ENCODE data around the gene SLC1A6.

Gene SLC1A6

GRCh38 chr19:14944456-14944855, 35.2 kb downstream of the SLC1A6 start:
- DNase-seq, result no peak
- ChIA-PET POLR2A (no interaction called here), CTCF (interaction anchor here (1.0 to 1.2 kb wide), 2 partner anchors 9 to 54 kb away, joined by 3 to 4 read pairs; no protein-coding TSS in a partner anchor)
- Histone ChIP-seq H3K4me1 (ENCODE audit: control extremely low read depth in 1 of 4, control insufficient read depth in 4 of 4, insufficient read depth in 4 of 4, low read length in 3 of 4) (peaks cover 0 to 19% (median 3%) of the 10 kb centered on the region in 4 experiments), H3K27me3 (replicated peaks in 2 of 5; ENCODE audit: control insufficient read depth in 4 of 5, insufficient read depth in 5 of 5, low read length in 4 of 5) (no peaks in the 10 kb centered on the region), H3K4me3 (ENCODE audit: control insufficient read depth in 1 of 7, extremely low read depth in 1 of 7, insufficient read depth in 4 of 7, low read depth in 2 of 7, low read length in 6 of 7) (no peak overlapping the region), H3K27ac (ENCODE audit: insufficient read depth in 1 of 2, low read depth in 1 of 2, low read length in 2 of 2, poor library complexity in 1 of 2, severe bottlenecking in 2 of 2) (no peak overlapping the region), H3K36me3 (ENCODE audit: control insufficient read depth in 4 of 4, insufficient read depth in 4 of 4, low read length in 3 of 4) (no peaks in the 10 kb centered on the region), H3K9me3 (ENCODE audit: control extremely low read depth in 1 of 5, control insufficient read depth in 4 of 5, insufficient read depth in 2 of 5, low read depth in 1 of 5, low read length in 4 of 5) (no peaks in the 10 kb centered on the region)
- WGBS (ENCODE audit: insufficient coverage), result 100% methylated on average over 1 of the region's 1 CpG

GRCh38 chr19:14943601-14944000, 36.1 kb downstream of the SLC1A6 start:
- Histone ChIP-seq H3K4me3 (ENCODE audit: control insufficient read depth in 1 of 7, extremely low read depth in 1 of 7, insufficient read depth in 4 of 7, low read depth in 2 of 7, low read length in 6 of 7) (peak overlapping the region in 3 of 7 experiments; percentile 8 to 46 (median 28)), H3K27ac (ENCODE audit: insufficient read depth in 1 of 2, low read depth in 1 of 2, low read length in 2 of 2, poor library complexity in 1 of 2, severe bottlenecking in 2 of 2) (peak overlapping the region in 1 of 2 experiments; percentile 72), H3K9me3 (ENCODE audit: control extremely low read depth in 1 of 5, control insufficient read depth in 4 of 5, insufficient read depth in 2 of 5, low read depth in 1 of 5, low read length in 4 of 5) (no peaks in the 10 kb centered on the region), H3K36me3 (ENCODE audit: control insufficient read depth in 4 of 4, insufficient read depth in 4 of 4, low read length in 3 of 4) (no peaks in the 10 kb centered on the region), H3K4me1 (ENCODE audit: control extremely low read depth in 1 of 4, control insufficient read depth in 4 of 4, insufficient read depth in 4 of 4, low read length in 3 of 4) (peaks cover 0 to 19% (median 3%) of the 10 kb centered on the region in 4 experiments), H3K27me3 (replicated peaks in 2 of 5; ENCODE audit: control insufficient read depth in 4 of 5, insufficient read depth in 5 of 5, low read length in 4 of 5) (no peaks in the 10 kb centered on the region)
- CTCF ChIA-PET, result interaction anchor here (1.2 kb wide), 1 partner anchor 53 kb away, joined by 3 read pairs; no protein-coding TSS in a partner anchor
- POLR2A ChIA-PET, result no interaction called here
- peak; percentile 43 to 88 (median 80) for DNase-seq
- no CpG with 5 or more reads among the region's 4 CpGs for WGBS (ENCODE audit: insufficient coverage)

- 92% methylated on average over 4 of the region's 6 CpGs for WGBS (ENCODE audit: insufficient coverage)
- no peak for DNase-seq
- Histone ChIP-seq H3K27me3 (replicated peaks in 2 of 5; ENCODE audit: control insufficient read depth in 4 of 5, insufficient read depth in 5 of 5, low read length in 4 of 5) (no peaks in the 10 kb centered on the region), H3K4me3 (ENCODE audit: control insufficient read depth in 1 of 7, extremely low read depth in 1 of 7, insufficient read depth in 4 of 7, low read depth in 2 of 7, low read length in 6 of 7) (no peak within 1 kb of the TSS), H3K27ac (ENCODE audit: insufficient read depth in 1 of 2, low read depth in 1 of 2, low read length in 2 of 2, poor library complexity in 1 of 2, severe bottlenecking in 2 of 2) (no peak within 1 kb of the TSS), H3K9me3 (ENCODE audit: control extremely low read depth in 1 of 5, control insufficient read depth in 4 of 5, insufficient read depth in 2 of 5, low read depth in 1 of 5, low read length in 4 of 5) (no peaks in the 10 kb centered on the region), H3K4me1 (ENCODE audit: control extremely low read depth in 1 of 4, control insufficient read depth in 4 of 4, insufficient read depth in 4 of 4, low read length in 3 of 4) (peaks cover 0 to 19% (median 3%) of the 10 kb centered on the region in 4 experiments), H3K36me3 (ENCODE audit: control insufficient read depth in 4 of 4, insufficient read depth in 4 of 4, low read length in 3 of 4) (no peaks in the 10 kb centered on the region)
- ChIA-PET CTCF (no interaction called here), POLR2A (interaction anchor here (0.7 kb wide), 1 partner anchor 64 kb away, joined by 5 read pairs; no protein-coding TSS in a partner anchor)
These were observed 38.5 kb downstream of the SLC1A6 start, which contains the start of gene OR7C2 for GRCh38 chr19:14941189-14941588. TSS of gene OR7C2 (plus strand) at chr19:14941489. CDS start at chr19:14941489, 0 bp downstream.

- no peak overlapping the region for H3K4me3 ChIP-seq (ENCODE audit: control insufficient read depth in 1 of 7, extremely low read depth in 1 of 7, insufficient read depth in 4 of 7, low read depth in 2 of 7, low read length in 6 of 7)
- H3K36me3 ChIP-seq (ENCODE audit: control insufficient read depth in 4 of 4, insufficient read depth in 4 of 4, low read length in 3 of 4), result no peaks in the 10 kb centered on the region
- no peaks in the 10 kb centered on the region for H3K9me3 ChIP-seq (ENCODE audit: control extremely low read depth in 1 of 5, control insufficient read depth in 4 of 5, insufficient read depth in 2 of 5, low read depth in 1 of 5, low read length in 4 of 5)
- peaks cover 0 to 19% (median 3%) of the 10 kb centered on the region in 4 experiments for H3K4me1 ChIP-seq (ENCODE audit: control extremely low read depth in 1 of 4, control insufficient read depth in 4 of 4, insufficient read depth in 4 of 4, low read length in 3 of 4)
- no peak for DNase-seq
- WGBS (ENCODE audit: insufficient coverage), result 94% methylated on average over 2 of the region's 6 CpGs
- ChIA-PET CTCF (no interaction called here), POLR2A (interaction anchor here (0.7 kb wide), 1 partner anchor 64 kb away, joined by 5 read pairs; no protein-coding TSS in a partner anchor)
- H3K27me3 ChIP-seq (replicated peaks in 2 of 5; ENCODE audit: control insufficient read depth in 4 of 5, insufficient read depth in 5 of 5, low read length in 4 of 5), result no peaks in the 10 kb centered on the region
- no peak overlapping the region for H3K27ac ChIP-seq (ENCODE audit: insufficient read depth in 1 of 2, low read depth in 1 of 2, low read length in 2 of 2, poor library complexity in 1 of 2, severe bottlenecking in 2 of 2)
These were observed 39.4 kb downstream of the SLC1A6 start for GRCh38 chr19:14940266-14940665.

- WGBS (ENCODE audit: insufficient coverage), result 83% methylated on average over 1 of the region's 1 CpG
- no peaks in the 10 kb centered on the region for H3K36me3 ChIP-seq (ENCODE audit: control insufficient read depth in 4 of 4, insufficient read depth in 4 of 4, low read length in 3 of 4)
- H3K27me3 ChIP-seq (replicated peaks in 2 of 5; ENCODE audit: control insufficient read depth in 4 of 5, insufficient read depth in 5 of 5, low read length in 4 of 5), result peaks cover 0 to 2% (median 0%) of the 10 kb centered on the region in 5 experiments
- H3K9me3 ChIP-seq (ENCODE audit: control extremely low read depth in 1 of 5, control insufficient read depth in 4 of 5, insufficient read depth in 2 of 5, low read depth in 1 of 5, low read length in 4 of 5), result peaks cover 0 to 4% (median 0%) of the 10 kb centered on the region in 5 experiments
- no peaks in the 10 kb centered on the region for H3K4me1 ChIP-seq (ENCODE audit: control extremely low read depth in 1 of 4, control insufficient read depth in 4 of 4, insufficient read depth in 4 of 4, low read length in 3 of 4)
- no peak for DNase-seq
- no peak overlapping the region for H3K27ac ChIP-seq (ENCODE audit: insufficient read depth in 1 of 2, low read depth in 1 of 2, low read length in 2 of 2, poor library complexity in 1 of 2, severe bottlenecking in 2 of 2)
- POLR2A ChIA-PET, result no interaction called here
- CTCF ChIA-PET, result no interaction called here
- no peak overlapping the region for H3K4me3 ChIP-seq (ENCODE audit: control insufficient read depth in 1 of 7, extremely low read depth in 1 of 7, insufficient read depth in 4 of 7, low read depth in 2 of 7, low read length in 6 of 7)
These were observed 46.2 kb downstream of the SLC1A6 start for GRCh38 chr19:14933506-14933905.

- Histone ChIP-seq H3K4me3 (ENCODE audit: control insufficient read depth in 1 of 7, extremely low read depth in 1 of 7, insufficient read depth in 4 of 7, low read depth in 2 of 7, low read length in 6 of 7) (no peak overlapping the region), H3K4me1 (ENCODE audit: control extremely low read depth in 1 of 4, control insufficient read depth in 4 of 4, insufficient read depth in 4 of 4, low read length in 3 of 4) (no peaks in the 10 kb centered on the region), H3K27ac (ENCODE audit: insufficient read depth in 1 of 2, low read depth in 1 of 2, low read length in 2 of 2, poor library complexity in 1 of 2, severe bottlenecking in 2 of 2) (no peak overlapping the region), H3K9me3 (ENCODE audit: control extremely low read depth in 1 of 5, control insufficient read depth in 4 of 5, insufficient read depth in 2 of 5, low read depth in 1 of 5, low read length in 4 of 5) (peaks cover 0 to 11% (median 3%) of the 10 kb centered on the region in 5 experiments), H3K36me3 (ENCODE audit: control insufficient read depth in 4 of 4, insufficient read depth in 4 of 4, low read length in 3 of 4) (no peaks in the 10 kb centered on the region), H3K27me3 (replicated peaks in 2 of 5; ENCODE audit: control insufficient read depth in 4 of 5, insufficient read depth in 5 of 5, low read length in 4 of 5) (peaks cover 0 to 3% (median 0%) of the 10 kb centered on the region in 5 experiments)
- CTCF ChIA-PET, result no interaction called here
- POLR2A ChIA-PET, result no interaction called here
- DNase-seq, result peak; percentile 19 to 71 (median 67)
- WGBS (ENCODE audit: insufficient coverage), result 42% methylated on average over 3 of the region's 5 CpGs
These were observed 62.8 kb downstream of the SLC1A6 start for GRCh38 chr19:14916848-14917247.

GRCh38 chr19:14915116-14915515, 64.5 kb downstream of the SLC1A6 start:
- no peaks in the 10 kb centered on the region for H3K36me3 ChIP-seq (ENCODE audit: control insufficient read depth in 4 of 4, insufficient read depth in 4 of 4, low read length in 3 of 4)
- DNase-seq, result no peak
- ChIA-PET POLR2A (no interaction called here), CTCF (no interaction called here)
- H3K9me3 ChIP-seq (ENCODE audit: control extremely low read depth in 1 of 5, control insufficient read depth in 4 of 5, insufficient read depth in 2 of 5, low read depth in 1 of 5, low read length in 4 of 5), result peaks cover 0 to 11% (median 3%) of the 10 kb centered on the region in 5 experiments
- no peak overlapping the region for H3K27ac ChIP-seq (ENCODE audit: insufficient read depth in 1 of 2, low read depth in 1 of 2, low read length in 2 of 2, poor library complexity in 1 of 2, severe bottlenecking in 2 of 2)
- 100% methylated on average over 2 of the region's 6 CpGs for WGBS (ENCODE audit: insufficient coverage)
- H3K4me1 ChIP-seq (ENCODE audit: control extremely low read depth in 1 of 4, control insufficient read depth in 4 of 4, insufficient read depth in 4 of 4, low read length in 3 of 4), result no peaks in the 10 kb centered on the region
- H3K27me3 ChIP-seq (replicated peaks in 2 of 5; ENCODE audit: control insufficient read depth in 4 of 5, insufficient read depth in 5 of 5, low read length in 4 of 5), result peaks cover 0 to 3% (median 0%) of the 10 kb centered on the region in 5 experiments
- H3K4me3 ChIP-seq (ENCODE audit: control insufficient read depth in 1 of 7, extremely low read depth in 1 of 7, insufficient read depth in 4 of 7, low read depth in 2 of 7, low read length in 6 of 7), result no peak overlapping the region

Data from common myeloid progenitor, CD34-positive (primary cell).